Forelimb muscle (tissue), 1 donor: ENCODE results near the gene NSL1. TPM values are rescaled to one million over a fixed set of nuclear protein-coding genes. Genes with fewer than 3 reads are reported as not detected.
"Not testable (repeated sequence)": the region's sequence is repeated elsewhere in the genome, so short reads cannot be mapped to it uniquely, and the experiment has no call there.

Experiments
- DNase-seq: peaks from one replicate; pipeline ENCODE4 v3.0.0-alpha.2; 2013; ENCODE audit warnings: low read depth
- polyA plus RNA-seq: library from polyadenylated mRNA; unstranded; fragments of 120-200 nt; gene quantifications from one replicate; pipeline ENCODE4 v1.2.1, GENCODE V29; 2013; ENCODE audit not compliant: insufficient read length

Gene NSL1
- polyA plus RNA-seq, 1 donor = 31.4 TPM

- no peak for DNase-seq
Measured at GRCh38 chr1:212782422-212783154, 9.0 kb downstream of the NSL1 start.

GRCh38 chr1:212781225-212781624 is 10.4 kb downstream of the NSL1 start:
- no peak for DNase-seq

GRCh38 chr1:212780759-212781158 is 10.8 kb downstream of the NSL1 start:
- DNase-seq = no peak

GRCh38 chr1:212779086-212779485 is 12.5 kb downstream of the NSL1 start:
- DNase-seq = not testable (repeated sequence)

GRCh38 chr1:212777151-212777550 is 14.4 kb downstream of the NSL1 start:
- DNase-seq = no peak

GRCh38 chr1:212775241-212775640 is 16.3 kb downstream of the NSL1 start:
- DNase-seq = no peak

GRCh38 chr1:212774584-212774983 is 17.0 kb downstream of the NSL1 start:
- no peak for DNase-seq

- DNase-seq = no peak
Measured at GRCh38 chr1:212773011-212773410, 18.6 kb downstream of the NSL1 start.

GRCh38 chr1:212771341-212771740 is 20.2 kb downstream of the NSL1 start:
- DNase-seq = no peak

GRCh38 chr1:212769459-212770167 is 22.0 kb downstream of the NSL1 start:
- no peak for DNase-seq

- not testable (repeated sequence) for DNase-seq
Measured at GRCh38 chr1:212766825-212767224, 24.8 kb downstream of the NSL1 start.

GRCh38 chr1:212764718-212765281 is 26.8 kb downstream of the NSL1 start:
- not testable (repeated sequence) for DNase-seq

- DNase-seq = no peak
Measured at GRCh38 chr1:212762839-212763238, 28.7 kb downstream of the NSL1 start.

- no peak for DNase-seq
Measured at GRCh38 chr1:212762234-212762633, 29.3 kb downstream of the NSL1 start.

GRCh38 chr1:212760126-212760823 is 31.3 kb downstream of the NSL1 start:
- no peak for DNase-seq

- no peak for DNase-seq
Measured at GRCh38 chr1:212759683-212760082, 31.9 kb downstream of the NSL1 start.

GRCh38 chr1:212754680-212755079 is 36.9 kb downstream of the NSL1 start:
- DNase-seq = no peak

- DNase-seq = no peak
Measured at GRCh38 chr1:212754193-212754592, 37.4 kb downstream of the NSL1 start.

- no peak for DNase-seq
Measured at GRCh38 chr1:212753749-212754148, 37.8 kb downstream of the NSL1 start.

GRCh38 chr1:212752934-212753497 is 38.6 kb downstream of the NSL1 start:
- DNase-seq = no peak

- DNase-seq = no peak
Measured at GRCh38 chr1:212752252-212752933, 39.2 kb downstream of the NSL1 start.
